Stimulated activated CD4-positive, alpha-beta T cell treated with anti-CD3 and anti-CD28 coated beads, Interleukin-1b, Interleukin-23, amount 100 ng/mL, for 4 hours (primary cell): ENCODE measurements around the gene TCF25.
"Not testable (repeated sequence)": the region's sequence is repeated elsewhere in the genome, so short reads cannot be mapped to it uniquely, and the experiment has no call there.

Experiments
- DNase-seq, 2 donors: peaks; one replicate each; pipeline ENCODE4 v3.0.0-alpha.2; 2020; ENCODE audit warnings: low read depth in 2 of 2

Gene TCF25

DNA sequence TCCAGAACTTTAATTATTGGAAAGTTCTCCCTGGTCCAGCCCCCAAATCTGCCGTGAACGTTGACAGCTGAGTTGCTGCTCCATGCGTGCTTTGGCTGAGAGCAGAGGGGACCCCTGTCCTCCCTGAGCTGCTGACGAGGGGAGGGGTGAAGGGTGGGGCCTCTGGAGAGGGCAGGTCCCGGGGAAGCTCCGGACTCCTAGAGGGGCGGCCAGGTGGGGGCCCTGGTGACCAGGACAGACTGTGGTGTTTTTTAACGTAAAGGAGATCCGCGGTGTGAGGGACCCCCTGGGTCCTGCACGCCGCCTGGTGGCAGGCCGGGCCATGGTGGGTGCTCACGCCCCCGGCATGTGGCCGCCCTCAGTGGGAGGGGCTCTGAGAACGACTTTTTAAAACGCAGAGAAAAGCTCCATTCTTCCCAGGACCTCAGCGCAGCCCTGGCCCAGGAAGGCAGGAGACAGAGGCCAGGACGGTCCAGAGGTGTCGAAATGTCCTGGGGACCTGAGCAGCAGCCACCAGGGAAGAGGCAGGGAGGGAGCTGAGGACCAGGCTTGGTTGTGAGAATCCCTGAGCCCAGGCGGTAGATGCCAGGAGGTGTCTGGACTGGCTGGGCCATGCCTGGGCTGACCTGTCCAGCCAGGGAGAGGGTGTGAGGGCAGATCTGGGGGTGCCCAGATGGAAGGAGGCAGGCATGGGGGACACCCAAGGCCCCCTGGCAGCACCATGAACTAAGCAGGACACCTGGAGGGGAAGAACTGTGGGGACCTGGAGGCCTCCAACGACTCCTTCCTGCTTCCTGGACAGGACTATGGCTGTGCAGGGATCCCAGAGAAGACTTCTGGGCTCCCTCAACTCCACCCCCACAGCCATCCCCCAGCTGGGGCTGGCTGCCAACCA is 45.3 kb downstream of the TCF25 start, which contains the start of gene MC1R:
MC1R (plus strand) TSS at position 410 of the 895 bp plus-strand sequence; CDS start at position 807, 397 bp downstream.
- no peak for DNase-seq

DNA sequence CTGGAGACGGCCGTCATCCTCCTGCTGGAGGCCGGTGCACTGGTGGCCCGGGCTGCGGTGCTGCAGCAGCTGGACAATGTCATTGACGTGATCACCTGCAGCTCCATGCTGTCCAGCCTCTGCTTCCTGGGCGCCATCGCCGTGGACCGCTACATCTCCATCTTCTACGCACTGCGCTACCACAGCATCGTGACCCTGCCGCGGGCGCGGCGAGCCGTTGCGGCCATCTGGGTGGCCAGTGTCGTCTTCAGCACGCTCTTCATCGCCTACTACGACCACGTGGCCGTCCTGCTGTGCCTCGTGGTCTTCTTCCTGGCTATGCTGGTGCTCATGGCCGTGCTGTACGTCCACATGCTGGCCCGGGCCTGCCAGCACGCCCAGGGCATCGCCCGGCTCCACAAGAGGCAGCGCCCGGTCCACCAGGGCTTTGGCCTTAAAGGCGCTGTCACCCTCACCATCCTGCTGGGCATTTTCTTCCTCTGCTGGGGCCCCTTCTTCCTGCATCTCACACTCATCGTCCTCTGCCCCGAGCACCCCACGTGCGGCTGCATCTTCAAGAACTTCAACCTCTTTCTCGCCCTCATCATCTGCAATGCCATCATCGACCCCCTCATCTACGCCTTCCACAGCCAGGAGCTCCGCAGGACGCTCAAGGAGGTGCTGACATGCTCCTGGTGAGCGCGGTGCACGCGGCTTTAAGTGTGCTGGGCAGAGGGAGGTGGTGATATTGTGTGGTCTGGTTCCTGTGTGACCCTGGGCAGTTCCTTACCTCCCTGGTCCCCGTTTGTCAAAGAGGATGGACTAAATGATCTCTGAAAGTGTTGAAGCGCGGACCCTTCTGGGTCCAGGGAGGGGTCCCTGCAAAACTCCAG is 46.4 kb downstream of the TCF25 start:
- no peak for DNase-seq

DNA sequence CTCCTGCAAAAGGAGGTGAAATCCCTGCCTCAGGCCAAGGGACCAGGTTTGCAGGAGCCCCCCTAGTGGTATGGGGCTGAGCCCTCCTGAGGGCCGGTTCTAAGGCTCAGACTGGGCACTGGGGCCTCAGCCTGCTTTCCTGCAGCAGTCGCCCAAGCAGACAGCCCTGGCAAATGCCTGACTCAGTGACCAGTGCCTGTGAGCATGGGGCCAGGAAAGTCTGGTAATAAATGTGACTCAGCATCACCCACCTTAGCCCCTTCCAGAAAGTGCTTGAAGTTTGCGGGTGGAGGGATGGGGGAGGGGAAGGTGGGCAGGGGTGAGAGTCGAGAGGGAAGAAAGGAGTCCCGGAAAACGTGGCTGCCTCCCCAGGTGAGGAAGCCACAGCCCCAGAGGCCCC is 47.3 kb downstream of the TCF25 start:
- DNase-seq: no peak

DNA sequence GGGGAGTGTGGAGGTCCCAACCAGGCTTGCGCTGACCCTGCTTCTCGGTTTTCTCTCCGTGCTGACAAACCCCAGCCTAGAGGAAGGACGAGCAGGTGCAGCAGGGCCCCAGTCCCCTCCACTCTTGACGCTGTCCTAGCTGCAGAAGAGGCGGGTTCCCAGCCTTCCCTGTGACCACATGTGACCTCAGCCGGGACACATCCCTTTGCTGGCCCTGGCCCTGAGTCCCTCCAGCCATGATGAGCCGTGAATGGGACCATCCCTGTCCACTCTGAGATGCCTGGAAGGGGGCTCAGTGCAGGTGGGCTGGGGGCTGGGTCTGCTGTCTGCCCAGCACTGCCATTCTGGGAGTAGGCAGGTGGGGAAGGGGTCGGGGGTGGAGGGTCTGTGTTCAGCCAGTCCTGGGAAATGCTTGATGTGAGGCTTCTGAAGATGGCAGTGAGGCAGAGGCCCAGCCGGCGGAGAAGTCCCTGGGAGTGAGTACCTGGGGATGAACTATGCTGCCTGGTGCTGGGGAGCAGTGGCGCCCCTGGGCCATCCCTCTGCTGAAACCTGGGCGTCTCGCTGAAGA is 47.8 kb downstream of the TCF25 start:
- no peak for DNase-seq

DNA sequence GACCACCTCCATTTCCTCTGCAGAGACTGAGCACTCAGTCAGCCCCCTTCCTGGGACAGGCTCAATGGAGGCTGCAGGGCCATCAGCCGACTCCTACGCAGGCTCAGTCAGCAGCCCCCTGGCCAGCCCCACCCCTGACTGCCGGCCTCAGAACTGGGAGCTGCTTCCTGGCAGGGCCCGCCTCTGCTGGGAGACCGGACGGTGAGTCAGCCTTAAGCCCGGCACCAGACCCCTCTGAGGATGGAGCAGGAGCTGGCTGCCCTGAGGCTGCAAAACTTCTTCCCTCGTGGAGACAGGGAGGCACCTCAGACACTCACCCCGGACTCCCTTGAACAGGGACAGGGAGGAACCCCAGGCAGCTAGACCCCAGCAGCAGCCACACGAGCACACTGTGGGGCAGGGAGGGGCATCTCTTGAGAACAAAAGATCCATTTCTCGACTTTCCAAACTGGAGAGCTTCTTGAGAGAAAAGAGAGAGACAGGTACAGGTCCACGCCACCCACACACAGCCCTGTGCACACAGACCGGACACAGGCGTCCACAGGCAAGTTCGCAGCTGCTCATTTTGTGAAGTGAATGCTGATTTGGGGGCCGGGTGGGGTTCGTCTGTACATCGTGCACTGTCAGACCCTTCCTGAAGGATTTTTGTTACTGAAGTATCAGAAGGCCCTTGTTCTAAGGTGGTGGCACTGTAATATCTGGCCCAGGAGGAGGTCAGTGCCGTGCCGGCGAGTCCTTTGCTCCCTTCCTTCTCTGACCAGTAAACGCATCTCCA is 48.5 kb downstream of the TCF25 start:
- DNase-seq: no peak

DNA sequence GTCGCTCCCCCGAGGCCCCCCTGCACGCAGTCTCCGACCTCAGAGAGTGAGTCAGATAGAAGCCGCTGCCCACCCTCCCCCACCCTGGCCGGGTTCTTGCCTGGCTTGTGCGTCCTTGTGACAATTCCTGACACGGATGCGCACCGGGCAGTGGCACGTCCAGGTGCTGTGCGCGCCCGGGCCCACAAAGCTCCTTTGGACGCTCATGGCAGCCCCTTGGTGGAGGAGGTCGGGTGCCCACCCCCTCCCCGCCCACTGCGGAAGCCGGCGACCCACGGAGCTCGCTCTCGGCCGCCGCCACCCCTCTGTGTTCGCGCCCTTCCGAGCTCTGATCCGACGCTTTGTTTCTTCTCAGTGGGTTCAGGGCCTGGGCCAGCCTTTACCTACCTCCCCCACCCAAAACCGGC is 49.1 kb downstream of the TCF25 start:
- no peak for DNase-seq

DNA sequence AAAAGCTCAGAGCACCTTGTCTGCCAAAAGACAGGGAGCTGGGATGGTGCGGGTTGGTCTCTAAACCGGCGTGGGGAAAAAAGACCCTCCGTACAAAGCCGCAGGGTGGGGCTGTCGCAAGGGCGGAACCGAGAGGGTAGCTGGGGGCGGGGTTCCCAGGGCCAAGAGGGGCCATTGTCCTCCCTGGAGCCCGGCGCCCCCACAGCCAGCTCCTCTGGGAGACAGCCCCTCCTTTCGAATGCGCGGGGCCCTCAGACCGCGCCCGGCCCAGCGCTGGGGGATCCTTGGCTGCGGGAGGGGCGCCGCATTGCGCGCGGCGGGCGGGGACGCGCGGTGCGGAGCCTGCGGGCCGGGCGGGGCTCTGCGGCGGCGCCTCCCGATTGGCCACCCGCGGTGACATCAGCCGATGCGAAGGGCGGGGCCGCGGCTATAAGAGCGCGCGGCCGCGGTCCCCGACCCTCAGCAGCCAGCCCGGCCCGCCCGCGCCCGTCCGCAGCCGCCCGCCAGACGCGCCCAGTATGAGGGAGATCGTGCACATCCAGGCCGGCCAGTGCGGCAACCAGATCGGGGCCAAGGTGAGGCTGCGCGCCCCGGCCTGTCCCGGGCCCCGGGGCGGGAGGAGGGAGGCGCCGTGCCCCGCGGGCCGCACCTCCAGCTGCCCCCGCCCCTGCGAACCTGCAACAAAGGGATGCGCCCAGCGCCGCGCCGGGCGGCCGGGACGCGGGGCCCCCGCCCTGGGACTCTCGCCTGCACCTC is 49.7 kb downstream of the TCF25 start, which contains the start of gene TUBB3:
TUBB3 (plus strand) TSS at position 459 of the 756 bp plus-strand sequence; CDS start at position 519, 60 bp downstream.
- DNase-seq: no peak

DNA sequence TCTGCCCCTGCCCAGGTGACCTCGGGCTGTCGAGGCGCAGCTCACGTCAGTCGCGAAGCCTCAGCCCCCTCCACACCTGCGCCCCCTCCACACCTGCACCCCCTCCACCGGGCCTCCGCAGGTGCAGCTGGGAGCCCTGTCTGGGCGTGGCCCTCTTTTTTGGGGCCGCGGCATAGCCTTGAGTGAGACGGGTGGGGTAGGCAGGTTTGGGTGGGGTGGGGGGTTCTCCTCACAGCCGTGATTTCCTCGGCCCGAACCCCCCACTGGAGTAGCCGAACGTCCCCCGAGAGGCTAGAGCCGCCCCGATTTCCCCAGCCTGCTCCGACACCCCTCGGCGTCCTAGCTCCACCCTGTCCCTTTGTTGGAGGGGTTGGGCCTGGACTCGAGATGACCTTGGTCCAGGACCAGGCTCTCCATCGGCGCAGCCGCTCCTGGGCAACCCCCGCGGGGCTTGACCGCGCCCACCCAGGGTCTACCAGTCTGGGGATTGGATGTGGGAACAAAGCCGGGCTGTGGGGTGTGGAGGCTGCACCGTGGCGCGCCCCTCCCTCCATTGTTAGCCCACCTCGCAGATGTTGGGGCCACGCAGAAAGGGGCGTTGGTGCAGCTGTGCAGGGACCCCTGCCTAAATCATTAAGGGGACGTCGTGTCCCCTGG is 50.4 kb downstream of the TCF25 start:
- DNase-seq: no peak

DNA sequence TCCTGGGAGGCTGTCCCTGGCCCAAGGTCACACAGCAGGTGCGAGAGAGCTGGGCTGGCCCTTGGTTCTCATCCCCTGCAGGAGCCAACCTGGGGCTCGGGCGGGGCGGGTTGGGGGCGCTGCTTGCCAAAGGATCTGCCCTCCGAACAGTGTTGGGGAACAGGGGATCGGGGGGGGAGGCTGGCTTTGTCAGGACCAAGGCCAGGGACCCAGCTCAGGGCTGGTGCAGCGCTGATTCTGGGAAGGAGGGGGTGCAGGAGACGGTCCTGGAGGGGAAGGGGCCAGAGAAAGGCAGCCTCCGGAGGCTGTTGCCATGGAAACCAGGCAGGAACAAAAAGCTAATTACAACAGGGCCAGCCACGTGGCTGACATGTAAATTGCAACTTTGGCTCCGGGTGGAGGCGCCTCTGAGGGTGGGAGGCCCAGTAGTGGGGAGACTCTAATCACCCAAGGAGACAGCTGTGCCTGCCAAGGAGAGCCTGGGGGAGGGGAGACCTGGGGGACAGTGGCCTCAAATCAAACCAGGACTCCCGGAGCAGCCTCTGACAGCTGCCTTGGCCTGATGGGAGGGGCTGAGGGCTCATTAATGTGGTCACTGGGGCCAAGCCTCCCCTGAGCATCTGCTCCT is 51.0 kb downstream of the TCF25 start:
- no peak for DNase-seq

DNA sequence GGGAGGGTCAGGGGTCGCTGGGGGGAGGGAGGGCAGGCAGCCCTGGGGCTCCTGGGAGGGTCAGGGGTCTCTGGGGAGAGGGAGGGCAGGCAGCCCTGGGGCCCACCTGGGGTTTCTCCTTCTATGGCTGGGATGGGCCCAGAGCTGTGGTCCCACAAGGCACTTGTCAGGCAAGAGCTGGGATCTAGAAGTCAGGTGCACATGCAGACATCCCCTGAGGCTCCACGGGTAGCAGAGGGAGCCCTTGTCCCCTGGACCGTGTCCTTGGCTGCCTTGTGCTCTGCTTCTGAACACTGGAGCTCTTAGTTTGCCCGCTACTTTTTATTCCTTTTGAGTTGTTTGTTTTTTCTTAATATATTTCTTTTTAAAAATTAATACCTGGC is 51.5 kb downstream of the TCF25 start:
- no peak for DNase-seq

DNA sequence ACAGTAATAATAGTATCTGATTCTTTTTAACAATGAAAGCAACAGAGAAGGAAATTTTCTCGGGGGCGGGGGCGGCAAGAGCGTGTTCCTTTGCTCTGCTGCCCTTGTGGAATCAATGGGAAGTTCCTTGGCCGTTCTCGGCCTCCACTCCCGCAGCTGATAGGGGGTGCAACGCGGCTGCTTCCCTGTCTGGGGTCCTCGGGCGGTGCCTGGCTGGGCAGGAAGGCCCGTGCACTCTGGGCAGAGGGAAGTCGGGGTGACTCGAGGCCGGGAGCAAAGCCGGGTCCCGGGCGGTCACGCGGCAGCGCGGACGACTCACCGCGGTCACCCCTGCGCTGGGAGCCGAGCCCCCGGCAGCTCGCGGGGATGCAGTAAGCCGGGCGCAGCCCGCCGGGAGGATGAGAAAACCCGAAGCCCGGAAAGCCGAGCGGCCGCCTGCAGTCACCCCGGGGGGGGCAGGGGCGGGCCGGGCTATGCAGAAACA is 52.2 kb downstream of the TCF25 start:
- DNase-seq: no peak

DNA sequence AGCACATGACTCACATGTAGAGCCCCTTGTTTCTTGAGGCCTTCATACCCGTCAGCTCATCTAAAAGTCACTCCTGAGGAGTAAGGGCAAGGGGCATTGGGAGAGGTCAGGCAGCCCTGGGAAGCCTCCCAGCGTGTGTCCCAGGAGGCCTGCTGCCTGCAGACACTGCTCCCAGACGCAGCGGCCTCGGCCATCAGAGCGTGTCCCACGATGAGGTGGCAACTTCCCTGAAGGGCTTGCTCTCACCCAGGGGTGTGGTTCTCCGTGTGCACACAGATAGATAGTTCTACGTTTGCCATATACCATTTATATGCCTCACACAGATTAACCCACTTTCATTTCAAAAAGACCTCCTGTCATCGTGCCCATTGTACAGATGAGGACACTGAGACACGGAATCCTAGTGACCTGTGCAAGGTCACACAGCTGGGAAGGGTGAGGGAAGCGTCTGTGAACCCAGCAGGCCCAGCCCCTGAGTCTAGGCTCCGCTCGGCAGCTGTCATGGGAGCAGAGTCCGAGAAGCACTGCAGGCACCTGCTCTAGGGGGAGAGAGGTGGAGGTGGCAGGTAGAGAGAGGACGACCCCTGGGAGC is 58.0 kb downstream of the TCF25 start:
- no peak for DNase-seq

DNA sequence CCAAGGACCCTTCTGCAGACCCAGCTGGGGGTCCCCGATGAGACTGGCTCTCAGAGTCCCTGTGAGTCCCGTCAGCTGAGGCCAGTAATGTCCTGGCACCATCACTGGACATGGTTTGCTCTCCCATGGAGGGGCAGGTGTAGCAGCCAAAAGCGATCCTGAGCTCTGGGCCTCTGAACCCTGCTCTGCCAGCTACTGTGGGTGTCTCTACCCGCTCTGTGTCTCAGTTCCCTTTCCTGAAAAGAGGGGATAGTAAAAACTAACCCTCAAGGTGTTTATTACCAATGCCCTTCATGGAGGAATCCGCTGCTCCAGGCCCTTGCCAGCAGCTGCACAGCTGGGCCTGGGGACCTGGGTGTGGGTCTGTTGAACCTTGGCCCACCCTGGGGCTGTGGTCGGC is 58.6 kb downstream of the TCF25 start:
- DNase-seq: no peak

DNA sequence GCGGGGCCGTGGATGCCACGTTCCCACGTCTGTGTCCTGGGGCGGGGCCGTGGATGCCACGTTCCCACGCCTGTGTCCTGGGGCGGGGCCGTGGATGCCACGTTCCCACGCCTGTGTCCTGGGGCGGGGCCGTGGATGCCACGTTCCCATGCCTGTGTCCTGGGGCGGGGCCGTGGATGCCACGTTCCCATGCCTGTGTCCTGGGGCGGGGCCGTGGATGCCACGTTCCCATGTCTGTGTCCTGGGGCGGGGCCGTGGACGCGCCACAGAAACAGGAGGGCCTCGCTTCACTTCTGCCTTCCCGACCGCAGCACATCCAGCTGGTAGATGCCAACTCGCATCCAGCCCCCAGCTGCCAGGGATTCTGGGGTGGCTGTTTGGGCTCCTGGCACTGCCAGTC is 60.6 kb downstream of the TCF25 start:
- not testable (repeated sequence) for DNase-seq

DNA sequence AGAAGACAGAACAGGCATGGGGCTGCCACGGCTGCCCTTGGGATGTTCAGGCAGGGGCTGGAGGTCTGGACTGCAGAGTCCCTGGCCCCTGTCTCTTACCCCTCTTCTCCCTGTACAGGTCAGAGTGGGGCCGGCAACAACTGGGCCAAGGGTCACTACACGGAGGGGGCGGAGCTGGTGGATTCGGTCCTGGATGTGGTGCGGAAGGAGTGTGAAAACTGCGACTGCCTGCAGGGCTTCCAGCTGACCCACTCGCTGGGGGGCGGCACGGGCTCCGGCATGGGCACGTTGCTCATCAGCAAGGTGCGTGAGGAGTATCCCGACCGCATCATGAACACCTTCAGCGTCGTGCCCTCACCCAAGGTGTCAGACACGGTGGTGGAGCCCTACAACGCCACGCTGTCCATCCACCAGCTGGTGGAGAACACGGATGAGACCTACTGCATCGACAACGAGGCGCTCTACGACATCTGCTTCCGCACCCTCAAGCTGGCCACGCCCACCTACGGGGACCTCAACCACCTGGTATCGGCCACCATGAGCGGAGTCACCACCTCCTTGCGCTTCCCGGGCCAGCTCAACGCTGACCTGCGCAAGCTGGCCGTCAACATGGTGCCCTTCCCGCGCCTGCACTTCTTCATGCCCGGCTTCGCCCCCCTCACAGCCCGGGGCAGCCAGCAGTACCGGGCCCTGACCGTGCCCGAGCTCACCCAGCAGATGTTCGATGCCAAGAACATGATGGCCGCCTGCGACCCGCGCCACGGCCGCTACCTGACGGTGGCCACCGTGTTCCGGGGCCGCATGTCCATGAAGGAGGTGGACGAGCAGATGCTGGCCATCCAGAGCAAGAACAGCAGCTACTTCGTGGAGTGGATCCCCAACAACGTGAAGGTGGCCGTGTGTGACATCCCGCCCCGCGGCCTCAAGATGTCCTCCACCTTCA is 61.5 kb downstream of the TCF25 start:
- DNase-seq: no peak

DNA sequence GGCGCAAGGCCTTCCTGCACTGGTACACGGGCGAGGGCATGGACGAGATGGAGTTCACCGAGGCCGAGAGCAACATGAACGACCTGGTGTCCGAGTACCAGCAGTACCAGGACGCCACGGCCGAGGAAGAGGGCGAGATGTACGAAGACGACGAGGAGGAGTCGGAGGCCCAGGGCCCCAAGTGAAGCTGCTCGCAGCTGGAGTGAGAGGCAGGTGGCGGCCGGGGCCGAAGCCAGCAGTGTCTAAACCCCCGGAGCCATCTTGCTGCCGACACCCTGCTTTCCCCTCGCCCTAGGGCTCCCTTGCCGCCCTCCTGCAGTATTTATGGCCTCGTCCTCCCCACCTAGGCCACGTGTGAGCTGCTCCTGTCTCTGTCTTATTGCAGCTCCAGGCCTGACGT is 62.2 kb downstream of the TCF25 start:
- DNase-seq: not testable (repeated sequence)

DNA sequence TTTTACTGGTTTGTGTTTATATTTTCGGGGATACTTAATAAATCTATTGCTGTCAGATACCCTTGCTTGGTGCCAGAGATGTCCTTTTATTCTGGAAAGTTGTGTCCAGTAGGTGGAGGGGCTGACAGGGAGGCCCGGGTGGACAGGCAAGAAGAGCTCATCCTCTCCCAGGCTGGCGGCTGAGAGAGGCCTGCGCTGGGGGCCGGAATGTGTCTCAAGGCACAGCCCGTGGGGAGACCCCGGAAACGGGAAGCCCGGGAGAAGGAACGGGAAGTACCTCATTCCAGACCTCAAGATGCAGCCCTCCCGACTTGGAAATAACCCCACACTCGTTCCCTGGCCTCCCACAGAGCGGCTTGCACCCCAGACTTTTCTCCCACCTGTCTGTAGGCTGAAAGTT is 62.6 kb downstream of the TCF25 start:
- no peak for DNase-seq

DNA sequence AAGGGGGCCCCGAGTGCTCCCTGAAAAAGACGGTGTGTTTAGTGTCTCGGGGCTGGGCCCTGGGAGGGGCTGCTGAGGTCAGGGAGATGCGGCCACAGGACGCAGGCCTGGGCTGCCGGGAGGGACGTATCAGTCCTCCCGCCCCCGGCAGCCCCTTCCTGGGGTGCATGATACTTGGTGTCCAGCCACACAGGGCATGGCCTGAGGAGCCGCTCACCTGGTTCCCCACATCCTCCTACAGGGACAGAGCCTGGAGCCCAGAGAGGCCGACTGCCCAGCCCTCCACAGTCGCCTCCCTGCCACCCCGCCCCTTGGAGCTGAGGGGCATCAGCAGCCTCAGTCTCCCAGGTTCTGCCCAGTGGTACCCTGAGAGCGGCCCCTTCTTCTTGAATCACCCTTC is 63.1 kb downstream of the TCF25 start:
- DNase-seq: no peak
